ENCODE data around the gene KRT75.

KRT75 gene

DNA sequence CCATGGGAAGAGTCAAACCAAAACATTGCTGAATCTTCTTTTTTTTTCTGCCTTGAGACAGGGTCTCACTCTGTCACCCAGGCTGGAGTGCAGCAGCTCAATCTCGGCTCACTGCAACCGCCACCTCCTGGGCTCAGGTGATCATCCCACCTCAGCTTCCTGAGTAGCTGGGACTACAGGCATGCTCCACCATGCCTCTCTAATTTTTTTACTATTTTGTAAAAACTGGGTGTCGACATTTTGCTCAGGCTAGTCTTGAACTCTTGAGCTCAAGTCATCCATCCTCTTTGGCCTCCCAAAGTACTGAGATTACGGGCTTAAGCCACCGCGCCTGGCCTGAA lies 1.5 kb upstream of the KRT75 start:
- TF ChIP-seq, protein P1, sequence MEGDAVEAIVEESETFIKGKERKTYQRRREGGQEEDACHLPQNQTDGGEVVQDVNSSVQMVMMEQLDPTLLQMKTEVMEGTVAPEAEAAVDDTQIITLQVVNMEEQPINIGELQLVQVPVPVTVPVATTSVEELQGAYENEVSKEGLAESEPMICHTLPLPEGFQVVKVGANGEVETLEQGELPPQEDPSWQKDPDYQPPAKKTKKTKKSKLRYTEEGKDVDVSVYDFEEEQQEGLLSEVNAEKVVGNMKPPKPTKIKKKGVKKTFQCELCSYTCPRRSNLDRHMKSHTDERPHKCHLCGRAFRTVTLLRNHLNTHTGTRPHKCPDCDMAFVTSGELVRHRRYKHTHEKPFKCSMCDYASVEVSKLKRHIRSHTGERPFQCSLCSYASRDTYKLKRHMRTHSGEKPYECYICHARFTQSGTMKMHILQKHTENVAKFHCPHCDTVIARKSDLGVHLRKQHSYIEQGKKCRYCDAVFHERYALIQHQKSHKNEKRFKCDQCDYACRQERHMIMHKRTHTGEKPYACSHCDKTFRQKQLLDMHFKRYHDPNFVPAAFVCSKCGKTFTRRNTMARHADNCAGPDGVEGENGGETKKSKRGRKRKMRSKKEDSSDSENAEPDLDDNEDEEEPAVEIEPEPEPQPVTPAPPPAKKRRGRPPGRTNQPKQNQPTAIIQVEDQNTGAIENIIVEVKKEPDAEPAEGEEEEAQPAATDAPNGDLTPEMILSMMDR (IDR thresholded peaks at IDR 0.05; ENCODE audit: poor library complexity, severe bottlenecking) = no peak
- no peak for ATAC-seq (ENCODE audit: low read depth)
- Histone ChIP-seq H3K27me3 (ENCODE audit: insufficient read depth, poor library complexity, severe bottlenecking) (no peaks in the 10 kb centered on the region), H3K27ac (ENCODE audit: poor library complexity, severe bottlenecking) (peak overlapping the region; percentile 99), H3K36me3 (ENCODE audit: low read depth) (no peaks in the 10 kb centered on the region), H3K4me1 (ENCODE audit: insufficient read depth, poor library complexity, severe bottlenecking) (peaks cover 51% of the 10 kb centered on the region), H3K4me3 (ENCODE audit: severe bottlenecking) (no peak overlapping the region), H3K9me3 (ENCODE audit: severe bottlenecking) (no peaks in the 10 kb centered on the region)
- no peak for DNase-seq (ENCODE audit: low spot score)

DNA sequence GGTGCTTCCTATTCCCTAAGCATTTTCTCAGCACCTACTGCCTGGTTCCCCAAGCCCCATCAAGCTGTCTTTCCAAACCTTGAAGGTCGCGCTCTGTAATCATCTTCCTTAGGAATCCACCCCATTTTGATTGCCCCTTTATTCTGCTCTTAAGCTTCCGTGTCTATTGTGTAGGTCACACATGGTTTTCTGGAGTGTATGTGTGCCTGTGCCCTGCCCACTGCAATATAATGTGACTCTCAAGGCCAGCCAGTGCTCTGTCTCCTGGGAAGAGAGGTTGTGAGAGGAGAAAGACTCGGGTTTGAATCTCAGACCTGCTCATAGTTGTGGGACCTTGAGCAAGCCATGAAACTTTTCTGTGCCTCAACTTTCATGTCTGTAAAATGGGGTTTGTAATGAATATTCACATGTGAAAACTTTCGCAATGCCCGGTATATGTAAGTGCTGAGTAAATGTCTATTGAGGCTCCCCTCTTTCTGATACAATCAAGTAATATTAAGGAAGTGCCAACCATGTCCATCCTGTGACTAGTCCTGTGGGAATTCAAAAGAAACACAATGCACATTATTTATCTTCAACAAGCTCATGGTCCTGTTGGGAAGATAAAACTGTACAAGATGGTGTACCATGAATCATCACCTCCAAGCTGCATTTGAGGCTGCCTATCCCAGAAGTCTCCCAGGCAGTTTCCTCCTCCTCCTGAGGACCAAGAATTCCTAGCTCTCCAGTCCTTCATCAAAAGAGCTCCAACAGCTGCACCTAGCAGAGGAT lies 774 bp upstream of the KRT75 start:
- H3K4me1 ChIP-seq (ENCODE audit: insufficient read depth, poor library complexity, severe bottlenecking) = peaks cover 44% of the 10 kb centered on the region
- TF ChIP-seq, protein P1 (IDR thresholded peaks at IDR 0.05; ENCODE audit: poor library complexity, severe bottlenecking) = no peak
- H3K36me3 ChIP-seq (ENCODE audit: low read depth) = no peaks in the 10 kb centered on the region
- peak; percentile 47 for ATAC-seq (ENCODE audit: low read depth)
- no peaks in the 10 kb centered on the region for H3K27me3 ChIP-seq (ENCODE audit: insufficient read depth, poor library complexity, severe bottlenecking)
- no peak overlapping the region for H3K4me3 ChIP-seq (ENCODE audit: severe bottlenecking)
- H3K9me3 ChIP-seq (ENCODE audit: severe bottlenecking) = no peaks in the 10 kb centered on the region
- peak; percentile 26 for DNase-seq (ENCODE audit: low spot score)
- H3K27ac ChIP-seq (ENCODE audit: poor library complexity, severe bottlenecking) = peak overlapping the region; percentile 99

GRCh38 chr12:52433501-52434080 lies 580 bp downstream of the KRT75 start:
- Histone ChIP-seq H3K4me3 (ENCODE audit: severe bottlenecking) (no peak overlapping the region), H3K9me3 (ENCODE audit: severe bottlenecking) (no peaks in the 10 kb centered on the region), H3K27me3 (ENCODE audit: insufficient read depth, poor library complexity, severe bottlenecking) (no peaks in the 10 kb centered on the region), H3K4me1 (ENCODE audit: insufficient read depth, poor library complexity, severe bottlenecking) (peaks cover 35% of the 10 kb centered on the region), H3K27ac (ENCODE audit: poor library complexity, severe bottlenecking) (peak overlapping the region; percentile 99), H3K36me3 (ENCODE audit: low read depth) (no peaks in the 10 kb centered on the region)
- ATAC-seq (ENCODE audit: low read depth) (no peak), DNase-seq (ENCODE audit: low spot score) (peak; percentile 42)
- TF ChIP-seq, protein P1 (IDR thresholded peaks at IDR 0.05; ENCODE audit: poor library complexity, severe bottlenecking) = no peak

GRCh38 chr12:52432559-52433207 lies 1.5 kb downstream of the KRT75 start:
- H3K9me3 ChIP-seq (ENCODE audit: severe bottlenecking) = no peaks in the 10 kb centered on the region
- no peaks in the 10 kb centered on the region for H3K36me3 ChIP-seq (ENCODE audit: low read depth)
- no peak overlapping the region for H3K4me3 ChIP-seq (ENCODE audit: severe bottlenecking)
- no peak overlapping the region for H3K27ac ChIP-seq (ENCODE audit: poor library complexity, severe bottlenecking)
- DNase-seq (ENCODE audit: low spot score) = peak; percentile 9
- H3K4me1 ChIP-seq (ENCODE audit: insufficient read depth, poor library complexity, severe bottlenecking) = peaks cover 31% of the 10 kb centered on the region
- no peaks in the 10 kb centered on the region for H3K27me3 ChIP-seq (ENCODE audit: insufficient read depth, poor library complexity, severe bottlenecking)
- no peak for ATAC-seq (ENCODE audit: low read depth)
- TF ChIP-seq, protein P1 (IDR thresholded peaks at IDR 0.05; ENCODE audit: poor library complexity, severe bottlenecking) = no peak
